ENCODE measurements around the gene B3GNT9.

The B3GNT9 gene

DNA sequence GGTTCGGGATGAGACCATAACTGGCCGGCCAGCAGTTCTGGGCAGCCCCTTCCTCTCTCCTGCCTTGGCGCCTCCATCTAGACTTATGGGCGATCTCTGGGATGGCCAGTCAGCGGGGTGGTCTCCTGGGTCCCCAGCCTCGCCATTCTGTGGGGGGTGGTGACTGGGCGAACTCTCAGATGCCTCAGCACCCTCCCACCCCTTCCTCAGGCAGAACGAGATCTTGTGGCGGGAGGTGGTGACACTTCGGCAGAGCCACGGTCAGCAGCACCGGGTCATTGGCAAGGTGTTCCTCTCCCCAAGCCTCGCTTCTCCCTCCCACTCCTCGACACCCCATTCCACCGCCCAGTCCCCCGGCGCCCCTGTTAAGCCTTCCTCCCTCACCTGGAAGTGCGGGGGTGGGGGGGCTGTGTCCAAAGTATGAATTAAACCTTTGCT lies 15.3 kb upstream of the B3GNT9 start:
- DNase-seq = no peak

DNA sequence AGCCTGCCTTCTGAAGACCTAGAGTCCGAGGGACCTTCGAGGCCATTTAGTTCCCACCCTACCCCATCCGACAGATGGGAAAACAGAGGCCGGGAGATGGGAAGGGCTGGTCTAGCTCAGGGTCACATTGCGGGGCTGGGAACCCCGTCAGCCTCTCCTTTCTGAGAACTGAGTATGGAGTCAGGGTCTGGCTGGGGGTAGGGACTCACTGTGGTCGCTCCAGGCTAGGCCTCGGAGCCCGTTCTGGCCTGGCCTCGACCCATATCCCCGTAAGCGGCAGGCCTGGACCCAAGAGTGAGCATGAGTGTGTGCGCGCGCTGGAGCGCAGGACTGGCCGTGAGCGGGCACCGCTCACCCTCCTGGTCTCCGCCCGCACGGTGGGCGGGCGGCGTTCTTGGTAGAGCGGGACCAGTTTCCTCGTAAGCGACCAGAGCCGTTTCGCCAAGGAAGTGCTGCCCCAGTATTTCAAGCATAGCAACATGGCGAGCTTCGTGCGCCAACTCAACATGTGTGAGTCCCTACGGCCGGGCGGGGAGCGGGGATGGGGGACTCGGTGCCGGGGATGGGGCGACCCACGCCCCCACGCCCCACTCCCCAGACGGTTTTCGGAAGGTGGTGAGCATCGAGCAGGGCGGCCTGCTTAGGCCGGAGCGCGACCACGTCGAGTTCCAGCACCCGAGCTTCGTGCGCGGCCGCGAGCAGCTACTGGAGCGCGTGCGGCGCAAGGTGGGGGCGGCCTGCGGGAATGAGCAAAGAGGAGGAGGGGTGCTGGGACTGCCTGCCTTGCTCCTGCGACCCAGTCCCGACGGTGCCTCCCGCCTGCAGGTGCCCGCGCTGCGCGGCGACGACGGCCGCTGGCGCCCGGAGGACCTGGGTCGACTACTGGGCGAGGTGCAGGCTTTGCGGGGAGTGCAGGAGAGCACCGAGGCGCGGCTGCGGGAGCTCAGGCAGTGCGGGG lies 14.6 kb upstream of the B3GNT9 start:
- no peak for DNase-seq

DNA sequence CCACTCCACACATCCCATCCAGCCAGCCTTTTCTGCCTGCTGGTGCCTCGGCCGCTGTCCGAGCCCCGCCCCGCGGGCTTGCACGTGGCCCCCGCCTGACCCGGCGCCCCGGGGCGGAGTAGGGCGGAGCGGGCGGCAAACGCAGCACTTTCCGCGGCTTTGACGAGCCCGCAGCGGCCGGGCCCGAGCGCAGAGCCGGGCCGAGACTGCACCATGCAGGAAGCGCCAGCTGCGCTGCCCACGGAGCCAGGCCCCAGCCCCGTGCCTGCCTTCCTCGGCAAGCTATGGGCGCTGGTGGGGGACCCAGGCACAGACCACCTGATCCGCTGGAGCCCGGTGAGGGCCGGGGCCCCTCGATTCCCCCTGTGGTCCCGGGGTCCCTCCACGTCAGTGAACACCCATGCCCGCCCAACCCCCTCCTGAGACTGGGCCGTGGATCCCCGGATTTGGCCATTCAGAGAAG lies 13.8 kb upstream of the B3GNT9 start, which contains the start of gene HSF4:
Gene HSF4 (plus strand): TSS at position 147 of the 463 bp plus-strand sequence. CDS start 67 bp downstream, at position 214.
- DNase-seq = no peak

DNA sequence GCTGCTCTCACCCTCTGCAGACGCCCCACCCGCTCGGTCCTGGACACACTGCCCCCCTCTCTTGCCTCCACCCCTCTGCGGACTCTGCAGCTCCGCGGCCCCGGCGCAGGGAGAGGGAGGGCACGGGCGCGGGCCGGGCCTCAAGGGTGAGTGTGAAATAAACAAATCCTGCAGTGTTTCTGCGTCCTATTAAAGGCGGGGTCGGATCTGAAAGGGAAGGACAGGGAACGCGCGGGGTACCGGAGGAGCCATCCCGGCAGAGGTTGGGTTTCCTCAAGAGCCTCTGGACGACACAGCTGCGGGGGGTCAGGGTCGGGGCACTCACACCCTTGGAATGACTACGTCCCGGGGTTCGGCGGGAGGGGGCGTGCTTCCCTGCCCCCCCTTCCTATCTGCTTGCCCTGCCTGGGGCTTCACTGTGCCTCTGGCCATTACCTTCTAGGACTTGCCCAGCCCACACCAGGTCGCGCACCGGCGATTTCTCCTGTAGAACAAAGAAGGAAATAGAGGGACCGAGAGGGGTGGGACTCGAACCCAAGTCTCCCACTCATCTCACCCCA lies 13.3 kb upstream of the B3GNT9 start:
- no peak for DNase-seq

DNA sequence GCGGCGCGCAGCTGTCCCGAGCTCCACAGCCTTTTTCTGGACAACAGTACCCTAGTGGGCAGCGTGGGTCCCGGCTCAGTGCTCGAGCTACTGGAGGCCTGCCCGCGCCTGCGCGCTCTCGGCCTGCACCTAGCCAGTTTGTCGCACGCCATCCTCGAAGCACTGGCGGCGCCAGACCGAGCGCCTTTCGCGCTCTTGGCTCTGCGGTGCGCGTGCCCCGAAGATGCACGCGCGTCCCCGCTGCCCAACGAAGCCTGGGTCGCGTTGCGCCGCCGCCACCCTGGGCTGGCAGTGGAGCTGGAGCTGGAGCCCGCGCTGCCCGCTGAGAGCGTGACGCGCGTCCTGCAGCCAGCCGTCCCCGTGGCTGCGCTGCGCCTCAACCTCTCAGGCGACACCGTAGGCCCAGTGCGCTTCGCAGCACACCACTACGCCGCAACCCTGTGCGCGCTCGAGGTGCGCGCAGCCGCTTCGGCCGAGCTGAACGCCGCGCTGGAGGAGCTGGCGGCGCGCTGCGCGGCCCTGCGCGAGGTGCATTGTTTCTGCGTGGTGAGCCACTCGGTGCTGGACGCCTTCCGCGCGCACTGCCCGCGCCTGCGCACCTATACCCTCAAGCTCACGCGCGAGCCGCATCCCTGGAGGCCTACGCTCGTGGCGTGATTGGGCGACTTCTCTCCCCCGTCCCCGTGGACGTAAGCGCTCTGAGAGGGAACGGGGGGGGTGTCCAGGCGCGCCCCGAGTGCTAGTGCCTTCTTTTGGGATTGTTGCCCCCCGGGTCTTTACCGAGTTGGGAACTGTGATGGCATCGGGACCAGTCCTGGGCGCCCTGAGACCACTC lies 12.6 kb upstream of the B3GNT9 start:
- peak; percentile 50 to 62 for DNase-seq

DNA sequence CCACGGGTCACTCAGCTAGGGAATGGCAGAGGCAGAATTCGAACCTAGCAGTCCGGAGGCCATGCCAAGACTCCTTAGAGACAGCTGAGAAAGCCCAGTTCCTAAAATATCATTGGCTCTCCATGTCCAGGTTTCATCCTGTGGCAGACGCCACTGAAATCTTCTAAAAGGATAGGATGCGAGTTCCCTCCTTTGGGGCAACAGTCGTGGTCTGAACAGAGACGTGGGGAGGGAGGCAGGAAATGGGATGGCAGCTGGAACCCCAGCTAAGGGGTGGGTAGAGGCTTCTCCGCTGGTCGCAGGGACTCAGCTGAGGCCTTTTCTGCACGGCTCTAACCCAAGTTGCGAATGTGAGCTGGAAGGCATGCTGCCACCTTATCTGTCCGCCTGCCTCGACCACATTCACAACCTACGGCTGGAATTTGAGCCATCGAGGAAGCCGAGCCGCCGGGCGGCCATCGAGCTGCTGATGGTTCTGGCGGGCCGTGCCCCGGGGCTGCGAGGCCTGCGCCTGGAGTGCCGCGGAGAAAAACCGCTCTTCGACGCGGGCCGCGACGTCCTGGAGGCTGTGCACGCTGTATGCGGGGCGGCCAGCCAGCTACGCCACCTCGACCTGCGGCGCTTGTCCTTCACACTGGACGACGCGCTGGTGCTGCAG lies 11.8 kb upstream of the B3GNT9 start:
- no peak for DNase-seq

DNA sequence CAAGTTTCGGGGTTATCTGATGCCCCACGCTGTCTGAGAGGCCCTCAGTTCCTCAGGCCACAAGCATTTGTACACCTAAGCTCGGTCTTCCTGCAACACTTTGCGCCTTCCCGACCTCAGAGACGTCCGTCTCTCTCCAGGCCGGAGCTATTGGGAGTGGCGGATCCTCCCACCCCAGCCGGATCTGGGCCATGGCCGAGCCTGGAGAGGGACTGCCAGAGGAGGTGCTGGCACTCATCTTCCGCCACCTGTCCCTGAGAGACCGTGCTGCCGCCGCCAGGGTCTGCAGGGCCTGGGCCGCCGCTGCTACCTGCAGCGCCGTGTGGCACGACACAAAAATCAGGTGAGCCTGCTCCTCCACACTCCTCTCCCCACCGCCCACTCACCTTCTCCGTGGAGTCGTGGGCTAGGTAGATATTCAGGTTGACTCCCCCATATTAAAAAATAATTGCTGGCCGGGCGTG lies 10.8 kb upstream of the B3GNT9 start:
- DNase-seq = no peak

DNA sequence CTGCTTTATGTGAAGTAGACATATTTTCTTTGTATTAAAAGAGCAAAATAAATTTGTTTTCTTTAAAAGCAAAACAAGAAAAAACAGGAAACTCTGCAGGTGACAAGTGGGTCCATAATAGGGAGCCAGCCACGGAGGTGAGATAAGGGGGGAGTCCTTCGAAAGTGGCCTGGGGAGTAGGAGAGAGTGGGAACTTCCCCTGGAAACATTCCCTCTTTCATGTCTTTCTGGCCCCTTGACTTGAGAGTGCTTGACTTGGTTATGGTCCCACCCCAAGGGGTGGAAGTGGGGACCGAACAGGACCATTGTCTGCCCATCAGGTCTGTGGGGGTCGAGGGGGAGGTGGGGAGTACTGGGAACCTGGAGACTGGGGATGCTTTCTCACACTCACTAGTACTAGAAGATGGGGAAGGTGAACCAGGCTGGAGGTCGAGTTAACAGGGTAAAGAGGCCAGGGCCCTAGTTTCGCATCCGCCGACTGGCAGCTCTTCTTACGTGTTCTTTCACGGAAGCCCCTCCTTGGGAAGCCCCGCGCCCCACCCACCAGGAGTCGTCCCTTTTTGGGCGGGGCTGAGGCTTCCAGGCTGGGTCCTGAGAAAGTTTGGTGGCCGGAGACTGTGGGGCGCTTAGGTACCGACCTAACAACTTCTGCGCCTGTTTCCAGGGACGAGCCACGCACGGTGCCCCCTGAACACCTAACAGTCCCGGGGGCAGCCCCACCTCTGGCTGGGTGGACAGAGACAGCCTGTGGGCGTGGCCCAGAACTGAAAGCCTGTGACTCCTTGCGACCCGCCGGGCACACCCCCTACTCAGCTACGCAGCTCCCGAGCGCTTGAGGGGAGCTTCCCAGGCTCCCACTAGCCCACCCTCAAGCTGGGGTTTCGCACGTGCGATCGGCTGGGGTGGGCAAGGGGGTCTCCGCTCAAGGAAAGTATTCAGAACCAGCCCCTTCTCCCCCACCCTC lies 8.1 kb upstream of the B3GNT9 start:
- peak; percentile 85 to 88 for DNase-seq

DNA sequence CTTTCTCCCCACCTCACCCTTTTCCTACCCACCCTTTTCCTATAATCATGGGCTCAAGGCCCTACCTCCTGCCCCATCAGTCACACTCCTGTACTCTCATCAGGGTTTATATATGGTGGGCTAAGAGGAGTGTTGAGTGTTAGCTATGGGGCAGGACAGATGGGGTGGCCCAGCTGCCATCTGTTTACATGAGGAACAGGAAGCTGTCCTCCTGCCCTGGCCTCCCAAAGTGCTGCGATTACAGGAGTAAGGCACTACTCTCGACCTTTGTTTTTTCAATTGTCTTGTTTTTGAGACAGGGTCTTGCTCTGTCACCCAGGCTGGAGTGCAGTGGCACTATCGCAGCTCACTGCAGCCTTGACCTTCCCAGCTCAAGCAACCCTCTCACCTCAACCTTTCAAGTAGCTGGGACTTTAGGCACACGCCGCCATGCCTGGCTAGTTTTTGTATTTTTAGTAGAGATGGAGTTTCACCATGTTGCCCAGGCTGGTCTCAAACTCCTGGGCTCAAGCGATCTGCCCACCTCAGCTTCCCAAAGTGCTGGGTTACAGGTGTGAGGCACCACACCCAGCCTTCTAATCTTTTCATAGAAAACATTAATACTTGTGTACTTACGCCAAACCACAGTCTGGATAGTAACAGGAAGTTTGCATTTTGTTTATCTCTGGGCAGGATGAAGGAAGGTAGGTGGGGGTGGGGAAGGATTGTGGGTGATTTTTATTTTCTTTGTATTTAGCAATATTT lies 7.3 kb upstream of the B3GNT9 start:
- peak; percentile 24 to 66 for DNase-seq

DNA sequence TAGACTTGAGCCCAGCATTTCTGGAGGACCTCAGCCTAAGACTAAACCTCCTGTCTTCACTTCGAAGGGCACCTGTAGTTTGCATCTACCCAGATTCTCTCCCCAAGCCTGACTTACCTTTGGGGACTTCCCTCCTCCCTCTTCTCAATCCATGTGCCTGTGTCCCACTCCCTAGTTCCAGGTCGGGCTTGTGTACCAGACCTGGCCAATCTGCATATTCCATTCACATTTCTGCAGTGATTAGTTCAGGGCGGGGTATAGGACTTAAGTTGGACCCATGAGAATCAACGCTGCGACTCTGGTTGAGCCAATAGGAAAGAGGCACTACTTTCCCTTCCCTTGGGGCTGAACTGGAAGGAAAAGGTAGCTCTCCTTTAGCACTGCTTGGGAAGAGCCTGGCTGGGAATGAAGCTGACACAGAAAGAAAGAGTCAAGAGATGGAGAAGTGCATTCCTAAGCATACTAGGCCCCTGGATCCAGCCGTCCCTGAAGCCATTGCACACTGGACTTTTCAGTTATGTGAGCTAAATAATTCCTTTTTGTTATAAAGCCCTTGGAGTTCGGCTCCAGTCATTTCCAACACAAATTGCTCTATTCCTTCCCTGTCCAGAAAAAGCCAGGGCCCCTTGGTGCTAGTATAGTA lies 6.4 kb upstream of the B3GNT9 start:
- no peak for DNase-seq

DNA sequence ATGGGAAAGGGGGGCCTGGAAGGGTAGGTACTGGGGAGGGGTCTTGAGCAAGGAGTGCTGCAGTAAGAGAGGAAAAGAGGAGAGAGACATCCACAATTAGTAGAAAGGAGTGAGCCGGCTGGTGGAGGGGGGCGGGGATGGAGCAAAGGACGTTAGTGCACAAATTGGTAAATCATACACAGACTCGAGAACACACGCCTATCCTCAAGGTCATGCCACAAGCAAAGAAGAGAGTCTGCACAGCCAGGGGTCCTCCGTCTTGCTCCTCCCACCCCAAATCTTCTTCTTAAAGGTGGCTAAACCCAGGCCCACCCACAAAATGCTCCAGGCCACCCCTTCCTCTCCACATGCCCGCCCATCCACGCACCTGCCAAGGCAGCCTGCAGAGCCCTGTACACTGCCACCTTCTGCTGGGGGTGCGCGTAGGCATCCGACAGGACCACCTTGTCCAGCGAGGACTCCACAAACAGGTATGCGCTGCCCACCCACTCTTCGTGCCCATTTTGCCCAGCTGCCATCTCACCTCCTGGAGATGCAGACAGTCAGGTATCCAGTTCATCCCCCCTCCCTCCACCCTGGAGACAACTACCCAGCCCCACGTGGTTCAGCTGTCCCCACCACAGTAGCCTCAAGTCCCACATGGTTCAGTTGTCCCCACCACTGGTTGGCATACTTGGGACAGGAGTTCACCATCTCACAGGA lies 5.5 kb upstream of the B3GNT9 start:
- no peak for DNase-seq

DNA sequence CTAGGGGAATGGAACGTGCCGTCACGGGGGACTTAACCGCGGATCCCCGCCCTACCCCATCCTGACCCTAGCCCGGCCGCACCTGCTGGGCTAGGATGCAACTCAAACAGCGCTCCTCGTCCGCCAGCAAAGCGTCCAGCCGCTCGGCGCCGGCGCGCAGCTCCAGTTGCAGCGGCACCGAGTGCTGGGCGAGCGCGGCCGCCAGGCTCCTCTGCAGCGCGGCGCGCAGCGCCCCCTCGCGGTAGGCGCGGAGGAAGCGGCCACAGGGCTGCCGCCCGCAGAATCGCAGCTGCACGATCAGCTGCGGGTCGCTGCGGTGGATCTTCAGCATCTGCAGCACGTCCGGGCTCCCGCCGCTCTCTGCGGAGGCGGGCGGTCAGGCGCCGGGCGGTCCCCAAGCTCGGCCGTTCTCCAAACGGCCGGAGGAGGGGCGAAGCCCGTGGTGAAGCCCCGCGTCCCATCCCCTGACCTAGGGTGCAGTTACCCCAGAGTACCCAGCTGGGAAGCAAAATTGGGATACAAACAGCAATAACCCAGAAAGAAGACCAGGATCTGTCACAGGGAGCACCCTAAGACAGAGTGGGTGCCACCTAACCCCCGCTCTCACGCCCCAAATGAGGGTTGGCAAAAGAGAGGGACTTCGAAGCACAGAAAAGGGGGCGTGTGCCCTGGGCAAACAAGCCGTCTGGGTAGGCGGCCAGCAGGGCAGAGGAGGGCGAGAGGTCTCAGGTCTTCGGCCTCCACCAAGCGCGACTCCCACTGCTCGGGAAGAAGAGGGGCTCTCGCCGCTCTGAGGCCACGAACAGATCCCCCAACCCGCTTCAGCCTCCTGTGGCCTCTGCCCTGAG lies 4.7 kb upstream of the B3GNT9 start:
- DNase-seq = peak; percentile 79 to 83

DNA sequence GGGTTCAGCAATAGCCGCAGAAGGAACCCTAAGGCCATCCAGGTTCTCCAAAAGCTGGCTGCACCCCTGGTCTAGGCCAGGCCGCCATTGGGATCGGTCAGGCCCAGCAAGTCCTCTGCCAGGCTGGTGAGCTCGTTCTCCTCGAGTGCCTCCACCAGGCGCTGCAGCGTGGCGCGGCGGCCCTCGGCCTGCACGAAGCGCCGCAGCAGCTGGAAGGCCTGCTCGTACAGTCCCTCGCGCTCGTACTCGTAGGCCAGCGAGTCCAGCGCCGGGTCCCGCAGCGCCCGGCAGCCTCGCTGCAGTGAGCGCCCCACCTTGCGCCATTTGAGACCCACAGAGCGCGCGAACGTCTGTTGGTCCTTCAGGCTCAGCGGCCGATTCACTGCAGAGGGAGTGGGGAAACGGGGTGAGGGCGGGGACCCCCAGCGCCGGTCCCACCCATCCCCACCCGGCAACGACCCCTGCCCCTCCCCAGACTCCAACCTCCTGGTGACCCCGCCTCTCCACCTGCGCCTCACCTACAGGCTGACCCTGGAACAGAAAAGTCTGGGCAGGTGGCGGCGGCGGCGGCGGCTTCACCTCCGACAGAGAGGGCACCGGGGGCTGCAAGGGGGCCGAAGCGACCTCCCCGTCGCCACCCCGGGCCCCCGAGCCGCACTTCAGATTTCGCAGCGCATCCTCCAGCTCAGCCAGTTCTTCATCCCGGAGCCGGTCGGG lies 3.9 kb upstream of the B3GNT9 start:
- no peak for DNase-seq

DNA sequence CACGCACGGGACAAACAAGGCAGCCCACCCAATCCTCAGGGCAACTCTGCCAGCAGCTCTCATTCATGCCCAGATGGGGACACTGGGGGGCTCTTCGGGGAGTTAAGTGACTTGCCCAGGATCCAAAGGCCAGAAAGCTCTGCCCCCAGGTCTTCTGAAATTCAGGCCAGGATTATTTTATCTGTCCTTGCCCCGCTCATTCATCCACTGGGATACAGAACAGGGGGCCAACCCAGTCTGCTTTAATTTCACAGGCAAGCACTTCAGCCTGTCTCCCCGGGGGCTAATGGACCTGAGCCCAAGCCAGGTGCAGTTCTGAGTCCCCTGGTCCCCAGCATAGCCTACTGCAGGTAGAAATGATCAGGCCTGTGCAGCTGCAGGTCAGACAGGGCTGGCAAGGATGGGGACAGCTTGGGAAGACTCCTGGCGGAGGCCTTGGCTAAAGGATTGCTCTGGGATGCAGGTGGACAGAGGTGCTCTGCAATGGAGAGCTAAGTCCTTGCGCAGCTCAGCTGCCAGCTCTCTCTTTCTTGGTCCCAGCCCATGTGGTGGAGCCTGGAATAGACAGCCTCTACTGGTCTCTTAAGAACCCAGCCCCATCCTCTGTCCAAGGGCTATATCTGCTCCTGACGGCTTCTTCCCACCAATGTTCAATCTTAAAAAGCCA lies 766 bp upstream of the B3GNT9 start:
- DNase-seq = no peak

DNA sequence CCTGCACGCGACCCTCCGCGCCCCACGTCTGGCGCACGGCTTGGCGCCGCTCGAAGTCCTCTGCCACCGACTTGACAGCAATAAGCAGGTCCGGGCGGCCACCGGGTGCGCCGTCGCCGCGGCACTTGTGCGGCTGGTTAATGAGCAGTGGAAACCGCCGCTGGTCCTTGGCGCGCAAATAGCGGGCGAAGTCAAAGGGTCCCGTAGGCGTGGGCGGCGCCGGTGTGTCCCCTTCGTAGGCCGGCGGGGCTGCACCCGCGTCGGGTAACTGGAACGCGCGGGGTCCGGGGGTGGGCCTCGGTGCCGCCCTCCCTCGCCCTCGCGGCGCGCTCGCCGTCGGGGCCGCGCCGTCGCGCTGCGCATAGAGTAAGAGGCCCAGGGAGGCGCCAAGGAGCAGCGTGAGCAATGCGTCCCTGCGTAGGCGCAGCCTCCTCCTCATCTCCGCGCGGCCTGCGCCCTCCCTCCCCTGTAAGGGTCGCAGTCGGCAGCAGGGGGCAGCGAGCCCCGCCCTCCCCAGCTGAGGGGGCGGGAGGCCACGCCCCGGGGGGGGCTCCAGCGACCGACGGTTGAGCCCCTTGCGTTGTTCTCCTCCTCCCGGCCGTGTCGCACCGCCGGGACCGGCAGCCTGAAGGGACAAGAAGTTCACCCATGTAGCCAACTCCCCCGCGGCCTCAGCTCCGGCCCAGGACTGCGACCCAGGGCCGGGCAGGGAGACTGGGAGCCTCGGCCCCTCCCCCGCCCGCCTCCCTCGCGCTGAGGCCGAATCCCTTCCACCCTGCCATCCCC lies 558 bp downstream of the B3GNT9 start:
- peak; percentile 31 to 40 for DNase-seq

Data from CD4-positive, alpha-beta T cell treated with Interleukin-1 beta for 1 hour (primary cell).